CD4-positive, CD25-positive, alpha-beta regulatory T cell (primary cell): ENCODE results near the gene PEDS1. TPM values are rescaled to one million over a fixed set of nuclear protein-coding genes. Genes with fewer than 3 reads are reported as not detected.
A peak's percentile ranks its signal among the peaks of the same experiment; 100 is the strongest.

Experiments
- ATAC-seq, 2 donors: fragments of 150-1000 bp; cut with Tn5 transposase; one replicate each; pipeline ENCODE4 v1.10.0; 2021; ENCODE audit warnings: low read depth in 2 of 2, moderate number of reproducible peaks in 2 of 2, moderate library complexity in 1 of 2
- DNase-seq, 3 donors: peaks; one replicate each; pipeline versions ENCODE4 v3.0.0 to v3.0.0-alpha.2; 2012 to 2022; ENCODE audit warnings: mixed read lengths in 1 of 3
- H3K27ac ChIP-seq: one replicate; pipeline ENCODE4 v1.7.0; 2013; ENCODE audit warnings: mild to moderate bottlenecking, low read length; ENCODE audit not compliant: insufficient read depth, poor library complexity, severe bottlenecking
- H3K27me3 ChIP-seq: one replicate; pipeline ENCODE4 v1.7.0; 2013; ENCODE audit warnings: low read length; ENCODE audit not compliant: control insufficient read depth, insufficient read depth
- H3K36me3 ChIP-seq: one replicate; pipeline ENCODE4 v1.7.0; 2013; ENCODE audit warnings: mild to moderate bottlenecking, low read length, moderate library complexity; ENCODE audit not compliant: control insufficient read depth, insufficient read depth
- H3K4me1 ChIP-seq: 2 replicates; pipeline ENCODE4 v1.7.0; 2013; ENCODE audit warnings: mild to moderate bottlenecking, low read length; ENCODE audit not compliant: insufficient read depth, control insufficient read depth, poor library complexity, severe bottlenecking
- H3K4me3 ChIP-seq: one replicate; pipeline ENCODE4 v1.7.0; 2013; ENCODE audit warnings: low read depth, mild to moderate bottlenecking, low read length, moderate library complexity
- H3K9me3 ChIP-seq, 2 experiments: 1 replicate in 1 of 2; 2 replicates in 1 of 2; pipeline ENCODE4 v1.7.0; 2013; ENCODE audit warnings: low read length in 2 of 2, mild to moderate bottlenecking in 1 of 2, moderate library complexity in 1 of 2; ENCODE audit not compliant: control insufficient read depth in 2 of 2
- H3K27ac Mint-ChIP-seq, 3 donors: one replicate each; pipeline ENCODE4 v1.8.0; 2020 to 2022; ENCODE audit warnings: mild to moderate bottlenecking in 3 of 3, mixed read lengths in 3 of 3, moderate library complexity in 2 of 3
- H3K27me3 Mint-ChIP-seq: one replicate; pipeline ENCODE4 v1.8.0; 2022; ENCODE audit warnings: mild to moderate bottlenecking, mixed read lengths
- H3K36me3 Mint-ChIP-seq: one replicate; pipeline ENCODE4 v1.8.0; 2020; ENCODE audit warnings: mixed read lengths
- H3K4me1 Mint-ChIP-seq, 4 donors: one replicate each; pipeline ENCODE4 v1.8.0; 2020 to 2022; ENCODE audit warnings: mixed read lengths in 4 of 4, mild to moderate bottlenecking in 1 of 4
- H3K4me3 Mint-ChIP-seq, 4 donors: one replicate each; pipeline ENCODE4 v1.8.0; 2020 to 2022; ENCODE audit warnings: mild to moderate bottlenecking in 4 of 4, mixed read lengths in 4 of 4, moderate library complexity in 3 of 4
- H3K9me3 Mint-ChIP-seq, 7 donors: one replicate each; pipeline ENCODE4 v1.8.0; 2020 to 2022; ENCODE audit warnings: mixed read lengths in 7 of 7, mild to moderate bottlenecking in 3 of 7, moderate library complexity in 2 of 7
- polyA plus RNA-seq, 4 donors: library from polyadenylated mRNA; unstranded; fragments of 300-500 nt; fragmentation: Illumina TruSeq; gene quantifications; one replicate each; pipeline ENCODE4 v1.2.3, GENCODE V29; 2021
- total RNA-seq: library from RNA; stranded (reverse); gene quantifications from one replicate; pipeline ENCODE4 v1.2.3, GENCODE V29; 2022

The PEDS1 gene
- total and polyA plus RNA-seq, 5 donors from 2014 or later: 16.8 to 26.4 (median 18.2) TPM

- H3K9me3 ChIP-seq: no peaks in the 10 kb centered on the region
- peaks cover 3% of the 10 kb centered on the region for H3K4me1 ChIP-seq
- Mint-ChIP-seq H3K9me3 (no peaks in the 10 kb centered on the region), H3K36me3 (peaks cover 24% of the 10 kb centered on the region), H3K4me3 (no peak overlapping the region), H3K27ac (peak overlapping the region in 1 of 3 donors; percentile 86), H3K27me3 (no peaks in the 10 kb centered on the region), H3K4me1 (peaks cover 0 to 17% (median 9%) of the 10 kb centered on the region in 4 donors)
- H3K36me3 ChIP-seq: peaks cover 58% of the 10 kb centered on the region
- H3K27ac ChIP-seq: no peak overlapping the region
- DNase-seq (no peak), ATAC-seq (no peak)
- H3K27me3 ChIP-seq: no peaks in the 10 kb centered on the region
- H3K4me3 ChIP-seq: no peak overlapping the region
These were observed 19.9 kb downstream of the PEDS1 start for GRCh38 chr20:50133474-50134217.

- Histone ChIP-seq H3K27ac (no peak overlapping the region), H3K9me3 (no peaks in the 10 kb centered on the region), H3K36me3 (peaks cover 60% of the 10 kb centered on the region), H3K4me3 (no peak overlapping the region), H3K27me3 (no peaks in the 10 kb centered on the region), H3K4me1 (no peaks in the 10 kb centered on the region)
- no peak for ATAC-seq
- Mint-ChIP-seq H3K9me3 (no peaks in the 10 kb centered on the region), H3K4me3 (no peak overlapping the region), H3K27me3 (no peaks in the 10 kb centered on the region), H3K36me3 (peaks cover 29% of the 10 kb centered on the region), H3K27ac (no peak overlapping the region), H3K4me1 (peaks cover 0 to 16% (median 8%) of the 10 kb centered on the region in 4 donors)
- no peak for DNase-seq
These were observed 20.5 kb downstream of the PEDS1 start for GRCh38 chr20:50133041-50133440.

GRCh38 chr20:50130995-50131394 lies 22.5 kb downstream of the PEDS1 start:
- Mint-ChIP-seq H3K9me3 (no peaks in the 10 kb centered on the region), H3K36me3 (peaks cover 42% of the 10 kb centered on the region), H3K4me3 (no peak overlapping the region), H3K27ac (peak overlapping the region in 2 of 3 donors; percentile 34 to 68), H3K27me3 (no peaks in the 10 kb centered on the region), H3K4me1 (peaks cover 0 to 10% (median 3%) of the 10 kb centered on the region in 4 donors)
- Histone ChIP-seq H3K27ac (no peak overlapping the region), H3K9me3 (no peaks in the 10 kb centered on the region), H3K36me3 (peaks cover 71% of the 10 kb centered on the region), H3K4me3 (no peak overlapping the region), H3K27me3 (no peaks in the 10 kb centered on the region), H3K4me1 (no peaks in the 10 kb centered on the region)
- DNase-seq: no peak
- no peak for ATAC-seq

GRCh38 chr20:50130356-50130723 lies 23.2 kb downstream of the PEDS1 start:
- Histone ChIP-seq H3K4me1 (no peaks in the 10 kb centered on the region), H3K27ac (no peak overlapping the region), H3K36me3 (peaks cover 75% of the 10 kb centered on the region), H3K9me3 (no peaks in the 10 kb centered on the region), H3K4me3 (no peak overlapping the region), H3K27me3 (no peaks in the 10 kb centered on the region)
- no peaks in the 10 kb centered on the region for H3K9me3 Mint-ChIP-seq
- H3K27ac Mint-ChIP-seq: peak overlapping the region in 2 of 3 donors; percentile 68 to 88
- H3K4me3 Mint-ChIP-seq: no peak overlapping the region
- no peak for ATAC-seq
- peaks cover 0 to 10% (median 3%) of the 10 kb centered on the region in 4 donors for H3K4me1 Mint-ChIP-seq
- no peak for DNase-seq
- H3K36me3 Mint-ChIP-seq: peaks cover 39% of the 10 kb centered on the region
- H3K27me3 Mint-ChIP-seq: no peaks in the 10 kb centered on the region

GRCh38 chr20:50129662-50130355 lies 23.7 kb downstream of the PEDS1 start:
- peak overlapping the region in 2 of 3 donors; percentile 48 to 88 for H3K27ac Mint-ChIP-seq
- peaks cover 77% of the 10 kb centered on the region for H3K36me3 ChIP-seq

GRCh38 chr20:50128520-50128905 lies 25.0 kb downstream of the PEDS1 start:
- no peak overlapping the region for H3K4me3 ChIP-seq
- H3K27ac ChIP-seq: no peak overlapping the region
- Mint-ChIP-seq H3K4me3 (no peak overlapping the region), H3K36me3 (peaks cover 51% of the 10 kb centered on the region), H3K27ac (no peak overlapping the region), H3K27me3 (no peaks in the 10 kb centered on the region), H3K9me3 (no peaks in the 10 kb centered on the region), H3K4me1 (peaks cover 0 to 10% (median 2%) of the 10 kb centered on the region in 4 donors)
- H3K9me3 ChIP-seq: no peaks in the 10 kb centered on the region
- H3K27me3 ChIP-seq: no peaks in the 10 kb centered on the region
- no peaks in the 10 kb centered on the region for H3K4me1 ChIP-seq
- H3K36me3 ChIP-seq: peaks cover 79% of the 10 kb centered on the region
- DNase-seq (no peak), ATAC-seq (no peak)

More at GRCh38 chr20:50129662-50130355, 23.7 kb downstream of the PEDS1 start:
- H3K9me3 Mint-ChIP-seq: no peaks in the 10 kb centered on the region
- H3K27ac ChIP-seq: no peak overlapping the region
- ATAC-seq (no peak), DNase-seq (no peak)
- H3K9me3 ChIP-seq: no peaks in the 10 kb centered on the region
- peaks cover 0 to 10% (median 3%) of the 10 kb centered on the region in 4 donors for H3K4me1 Mint-ChIP-seq
- H3K27me3 Mint-ChIP-seq: no peaks in the 10 kb centered on the region
- H3K27me3 ChIP-seq: no peaks in the 10 kb centered on the region
- H3K4me3 Mint-ChIP-seq: no peak overlapping the region
- H3K36me3 Mint-ChIP-seq: peaks cover 44% of the 10 kb centered on the region
- H3K4me1 ChIP-seq: no peaks in the 10 kb centered on the region
- H3K4me3 ChIP-seq: no peak overlapping the region

- Mint-ChIP-seq H3K9me3 (no peaks in the 10 kb centered on the region), H3K4me1 (peaks cover 0 to 10% (median 2%) of the 10 kb centered on the region in 4 donors), H3K36me3 (peaks cover 52% of the 10 kb centered on the region), H3K4me3 (no peak overlapping the region), H3K27me3 (no peaks in the 10 kb centered on the region), H3K27ac (no peak overlapping the region)
- Histone ChIP-seq H3K27ac (no peak overlapping the region), H3K36me3 (peaks cover 79% of the 10 kb centered on the region), H3K9me3 (no peaks in the 10 kb centered on the region), H3K4me3 (no peak overlapping the region), H3K4me1 (no peaks in the 10 kb centered on the region), H3K27me3 (no peaks in the 10 kb centered on the region)
- no peak for ATAC-seq
- no peak for DNase-seq
These were observed 25.7 kb downstream of the PEDS1 start for GRCh38 chr20:50127587-50128519.
